Epithelial cell of esophagus (primary cell): ENCODE results near the gene FLVCR2.

Source experiments
- DNase-seq: peaks from one replicate; pipeline ENCODE4 v3.0.0; 2010; ENCODE audit warnings: low read depth
- H3K4me3 ChIP-seq: 2 replicates; pipeline ENCODE4 v1.5.1; 2011; ENCODE audit warnings: mild to moderate bottlenecking, low read length, control low read depth
- CTCF ChIP-seq: IDR thresholded peaks from 2 replicates; pipeline ENCODE4 v1.5.1; 2011; ENCODE audit warnings: low read depth, mild to moderate bottlenecking, low read length, control low read depth, inconsistent platforms; ENCODE audit not compliant: insufficient read depth; ENCODE audit errors: missing control alignments

Gene FLVCR2

GRCh38 chr14:75604979-75605851 is 26.8 kb downstream of the FLVCR2 start:
- TF ChIP-seq CTCF: no peak
- no peak overlapping the region for H3K4me3 ChIP-seq
- DNase-seq: peak; percentile 6

DNA sequence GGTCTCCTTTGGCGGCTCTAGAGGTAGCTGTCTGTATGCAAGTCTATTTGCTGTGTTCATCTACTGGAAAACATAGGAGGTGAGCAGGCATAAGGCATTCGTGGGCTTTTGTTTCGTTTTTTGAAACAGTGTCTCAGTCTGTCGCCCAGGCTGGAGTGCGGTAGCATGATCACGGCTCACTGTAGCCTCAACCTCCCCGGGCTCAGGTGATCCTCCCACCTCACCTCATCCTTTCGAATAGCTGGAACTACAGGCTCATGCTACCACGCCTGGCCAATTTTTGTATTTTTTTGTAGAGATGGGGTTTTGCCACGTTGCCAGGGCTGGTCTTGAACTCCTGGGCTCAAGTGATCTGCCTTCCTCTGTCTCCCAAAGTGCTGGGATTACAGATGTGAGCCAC is 27.5 kb downstream of the FLVCR2 start:
- no peak overlapping the region for H3K4me3 ChIP-seq
- TF ChIP-seq CTCF: no peak
- DNase-seq: no peak

- TF ChIP-seq CTCF: no peak
- no peak overlapping the region for H3K4me3 ChIP-seq
- no peak for DNase-seq
Measured at GRCh38 chr14:75607044-75607443, 28.6 kb downstream of the FLVCR2 start.

DNA sequence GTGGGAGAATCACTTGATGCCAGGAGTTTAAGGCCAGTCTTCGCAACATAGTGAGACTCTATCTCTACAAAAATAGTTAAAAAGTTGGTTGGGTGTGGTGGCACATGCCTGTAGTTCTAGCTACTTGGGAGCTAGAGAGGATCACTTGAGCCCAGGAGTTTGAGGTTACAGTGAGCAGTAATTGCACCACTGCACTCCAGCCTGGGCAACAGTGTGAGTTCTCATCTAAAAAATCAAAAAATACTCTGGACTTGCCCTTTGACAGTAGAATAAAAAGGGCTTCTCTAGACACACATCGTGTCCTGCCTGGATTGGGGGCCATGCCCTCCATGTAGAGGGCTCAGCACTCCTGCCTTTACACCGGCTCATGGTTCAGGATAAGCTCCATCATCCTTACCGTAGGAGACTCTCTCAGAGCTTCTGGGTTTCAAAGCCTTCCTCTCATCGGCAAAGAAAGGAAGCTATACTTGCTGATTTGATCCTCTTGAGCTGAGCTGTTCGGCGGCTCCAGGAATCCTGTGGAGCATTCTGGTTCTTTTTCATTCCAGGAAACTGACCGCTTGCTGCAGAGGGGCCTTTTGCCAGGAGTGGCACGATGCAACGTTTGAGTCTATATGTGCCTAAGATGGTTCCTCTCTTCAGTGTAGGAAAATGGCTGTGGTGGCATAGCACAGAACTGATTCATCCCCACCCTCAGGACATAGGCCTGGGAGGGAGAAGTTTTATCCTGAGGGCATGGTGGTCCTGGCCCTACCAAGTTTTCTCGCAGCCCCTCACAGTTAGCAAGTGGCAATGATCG is 29.6 kb downstream of the FLVCR2 start:
- no peak overlapping the region for H3K4me3 ChIP-seq
- no peak for DNase-seq
- no peak for TF ChIP-seq CTCF

GRCh38 chr14:75609116-75609515 is 30.7 kb downstream of the FLVCR2 start:
- no peak overlapping the region for H3K4me3 ChIP-seq
- no peak for DNase-seq
- no peak for TF ChIP-seq CTCF

DNA sequence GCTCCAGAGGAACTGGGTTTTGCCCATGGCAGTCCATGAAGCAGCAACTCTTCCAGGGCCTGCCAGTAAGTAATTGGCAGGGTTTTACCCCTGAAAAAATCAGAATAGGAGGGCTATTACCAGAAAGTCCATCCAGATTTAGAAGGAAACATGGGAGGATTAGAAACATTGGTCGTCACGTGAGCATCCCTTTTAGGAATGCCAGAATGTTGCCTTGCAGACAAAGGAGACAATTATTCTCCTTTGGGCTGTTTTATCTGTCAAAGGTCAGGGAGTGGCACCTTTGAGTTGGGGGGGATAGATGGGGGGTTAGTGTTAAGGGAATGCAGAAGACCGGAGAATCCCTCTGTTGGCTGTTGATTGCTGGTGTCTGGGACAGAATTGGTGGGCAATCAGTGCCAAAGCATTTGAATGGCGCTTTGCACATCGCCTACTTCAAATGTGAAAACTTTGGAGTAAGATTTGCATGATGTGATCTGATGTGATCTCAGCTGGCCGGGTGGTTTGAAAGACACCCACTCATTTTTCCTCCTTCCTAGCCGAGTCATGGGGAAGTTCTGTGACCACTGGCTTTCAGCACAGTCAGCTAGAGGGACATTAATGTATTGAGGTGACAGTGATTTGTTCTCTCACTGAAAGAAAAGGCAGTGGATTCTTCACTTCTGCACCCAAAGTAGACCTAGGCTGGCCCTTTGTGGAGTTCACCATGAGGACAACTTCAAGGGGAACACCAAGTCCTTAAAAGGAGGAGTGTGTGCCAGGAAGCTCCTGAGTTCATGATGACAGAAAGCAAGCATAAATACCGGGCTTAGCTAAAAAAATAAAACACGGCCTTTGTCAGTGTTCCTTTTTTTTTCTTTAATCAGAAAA is 31.4 kb downstream of the FLVCR2 start:
- H3K4me3 ChIP-seq: no peak overlapping the region
- DNase-seq: no peak
- TF ChIP-seq CTCF: no peak
